ENCODE measurements around the gene TRIO.

DNA sequence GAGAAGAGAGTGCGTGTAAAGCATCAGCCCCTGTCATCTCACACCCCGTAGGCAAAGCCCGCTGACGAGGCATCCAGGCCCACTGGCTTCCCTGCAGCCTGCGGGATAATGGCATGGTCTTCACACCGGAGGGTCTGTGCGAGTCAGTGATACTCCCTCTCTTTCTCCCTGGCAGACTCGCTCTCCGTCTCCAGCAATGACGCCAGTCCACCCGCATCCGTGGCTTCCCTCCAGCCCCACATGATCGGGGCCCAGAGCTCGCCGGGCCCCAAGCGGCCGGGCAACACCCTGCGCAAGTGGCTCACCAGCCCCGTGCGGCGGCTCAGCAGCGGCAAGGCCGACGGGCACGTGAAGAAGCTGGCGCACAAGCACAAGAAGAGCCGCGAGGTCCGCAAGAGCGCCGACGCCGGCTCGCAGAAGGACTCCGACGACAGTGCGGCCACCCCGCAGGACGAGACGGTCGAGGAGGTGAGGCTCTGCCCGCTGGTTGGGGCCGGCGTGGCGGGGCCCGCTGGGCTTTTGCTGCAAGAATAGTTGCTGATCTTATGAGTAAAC, 317.8 kb downstream of the TRIO start:
- TF ChIP-seq ZBTB43 (CRISPR knock-in tag; IDR thresholded peaks at IDR 0.05) = no peak
- TF ChIP-seq, protein P1, sequence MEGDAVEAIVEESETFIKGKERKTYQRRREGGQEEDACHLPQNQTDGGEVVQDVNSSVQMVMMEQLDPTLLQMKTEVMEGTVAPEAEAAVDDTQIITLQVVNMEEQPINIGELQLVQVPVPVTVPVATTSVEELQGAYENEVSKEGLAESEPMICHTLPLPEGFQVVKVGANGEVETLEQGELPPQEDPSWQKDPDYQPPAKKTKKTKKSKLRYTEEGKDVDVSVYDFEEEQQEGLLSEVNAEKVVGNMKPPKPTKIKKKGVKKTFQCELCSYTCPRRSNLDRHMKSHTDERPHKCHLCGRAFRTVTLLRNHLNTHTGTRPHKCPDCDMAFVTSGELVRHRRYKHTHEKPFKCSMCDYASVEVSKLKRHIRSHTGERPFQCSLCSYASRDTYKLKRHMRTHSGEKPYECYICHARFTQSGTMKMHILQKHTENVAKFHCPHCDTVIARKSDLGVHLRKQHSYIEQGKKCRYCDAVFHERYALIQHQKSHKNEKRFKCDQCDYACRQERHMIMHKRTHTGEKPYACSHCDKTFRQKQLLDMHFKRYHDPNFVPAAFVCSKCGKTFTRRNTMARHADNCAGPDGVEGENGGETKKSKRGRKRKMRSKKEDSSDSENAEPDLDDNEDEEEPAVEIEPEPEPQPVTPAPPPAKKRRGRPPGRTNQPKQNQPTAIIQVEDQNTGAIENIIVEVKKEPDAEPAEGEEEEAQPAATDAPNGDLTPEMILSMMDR (IDR thresholded peaks at IDR 0.05) = no peak
- no peak for TF ChIP-seq ZNF138 (CRISPR knock-in tag; conservative IDR thresholded peaks at IDR 0.05)
- TF ChIP-seq JUN (CRISPR knock-in tag; IDR thresholded peaks at IDR 0.05) = no peak
- no peak for TF ChIP-seq ELF4 (CRISPR knock-in tag; IDR thresholded peaks at IDR 0.05; ENCODE audit: low read depth)
- no peak for TF ChIP-seq ZNF532 (CRISPR knock-in tag; IDR thresholded peaks at IDR 0.05; ENCODE audit: borderline replicate concordance)
- TF ChIP-seq ZNF317 (CRISPR knock-in tag; IDR thresholded peaks at IDR 0.05; ENCODE audit: borderline replicate concordance, low read depth) = no peak
- TF ChIP-seq USF1 (CRISPR knock-in tag; IDR thresholded peaks at IDR 0.05) = no peak
- TF ChIP-seq E2F5 (CRISPR knock-in tag; IDR thresholded peaks at IDR 0.05) = no peak
- no peak for TF ChIP-seq GABPB1 (CRISPR knock-in tag; IDR thresholded peaks at IDR 0.05)
- TF ChIP-seq CBFB (CRISPR knock-in tag; IDR thresholded peaks at IDR 0.05; ENCODE audit: low read depth) = no peak
- TF ChIP-seq, protein P2, sequence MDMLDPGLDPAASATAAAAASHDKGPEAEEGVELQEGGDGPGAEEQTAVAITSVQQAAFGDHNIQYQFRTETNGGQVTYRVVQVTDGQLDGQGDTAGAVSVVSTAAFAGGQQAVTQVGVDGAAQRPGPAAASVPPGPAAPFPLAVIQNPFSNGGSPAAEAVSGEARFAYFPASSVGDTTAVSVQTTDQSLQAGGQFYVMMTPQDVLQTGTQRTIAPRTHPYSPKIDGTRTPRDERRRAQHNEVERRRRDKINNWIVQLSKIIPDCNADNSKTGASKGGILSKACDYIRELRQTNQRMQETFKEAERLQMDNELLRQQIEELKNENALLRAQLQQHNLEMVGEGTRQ (CRISPR knock-in tag; IDR thresholded peaks at IDR 0.05) = no peak
- TF ChIP-seq, protein P3, sequence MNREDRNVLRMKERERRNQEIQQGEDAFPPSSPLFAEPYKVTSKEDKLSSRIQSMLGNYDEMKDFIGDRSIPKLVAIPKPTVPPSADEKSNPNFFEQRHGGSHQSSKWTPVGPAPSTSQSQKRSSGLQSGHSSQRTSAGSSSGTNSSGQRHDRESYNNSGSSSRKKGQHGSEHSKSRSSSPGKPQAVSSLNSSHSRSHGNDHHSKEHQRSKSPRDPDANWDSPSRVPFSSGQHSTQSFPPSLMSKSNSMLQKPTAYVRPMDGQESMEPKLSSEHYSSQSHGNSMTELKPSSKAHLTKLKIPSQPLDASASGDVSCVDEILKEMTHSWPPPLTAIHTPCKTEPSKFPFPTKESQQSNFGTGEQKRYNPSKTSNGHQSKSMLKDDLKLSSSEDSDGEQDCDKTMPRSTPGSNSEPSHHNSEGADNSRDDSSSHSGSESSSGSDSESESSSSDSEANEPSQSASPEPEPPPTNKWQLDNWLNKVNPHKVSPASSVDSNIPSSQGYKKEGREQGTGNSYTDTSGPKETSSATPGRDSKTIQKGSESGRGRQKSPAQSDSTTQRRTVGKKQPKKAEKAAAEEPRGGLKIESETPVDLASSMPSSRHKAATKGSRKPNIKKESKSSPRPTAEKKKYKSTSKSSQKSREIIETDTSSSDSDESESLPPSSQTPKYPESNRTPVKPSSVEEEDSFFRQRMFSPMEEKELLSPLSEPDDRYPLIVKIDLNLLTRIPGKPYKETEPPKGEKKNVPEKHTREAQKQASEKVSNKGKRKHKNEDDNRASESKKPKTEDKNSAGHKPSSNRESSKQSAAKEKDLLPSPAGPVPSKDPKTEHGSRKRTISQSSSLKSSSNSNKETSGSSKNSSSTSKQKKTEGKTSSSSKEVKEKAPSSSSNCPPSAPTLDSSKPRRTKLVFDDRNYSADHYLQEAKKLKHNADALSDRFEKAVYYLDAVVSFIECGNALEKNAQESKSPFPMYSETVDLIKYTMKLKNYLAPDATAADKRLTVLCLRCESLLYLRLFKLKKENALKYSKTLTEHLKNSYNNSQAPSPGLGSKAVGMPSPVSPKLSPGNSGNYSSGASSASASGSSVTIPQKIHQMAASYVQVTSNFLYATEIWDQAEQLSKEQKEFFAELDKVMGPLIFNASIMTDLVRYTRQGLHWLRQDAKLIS (CRISPR knock-in tag; IDR thresholded peaks at IDR 0.05; ENCODE audit: borderline replicate concordance) = no peak
- TF ChIP-seq, protein P4, sequence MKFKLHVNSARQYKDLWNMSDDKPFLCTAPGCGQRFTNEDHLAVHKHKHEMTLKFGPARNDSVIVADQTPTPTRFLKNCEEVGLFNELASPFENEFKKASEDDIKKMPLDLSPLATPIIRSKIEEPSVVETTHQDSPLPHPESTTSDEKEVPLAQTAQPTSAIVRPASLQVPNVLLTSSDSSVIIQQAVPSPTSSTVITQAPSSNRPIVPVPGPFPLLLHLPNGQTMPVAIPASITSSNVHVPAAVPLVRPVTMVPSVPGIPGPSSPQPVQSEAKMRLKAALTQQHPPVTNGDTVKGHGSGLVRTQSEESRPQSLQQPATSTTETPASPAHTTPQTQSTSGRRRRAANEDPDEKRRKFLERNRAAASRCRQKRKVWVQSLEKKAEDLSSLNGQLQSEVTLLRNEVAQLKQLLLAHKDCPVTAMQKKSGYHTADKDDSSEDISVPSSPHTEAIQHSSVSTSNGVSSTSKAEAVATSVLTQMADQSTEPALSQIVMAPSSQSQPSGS (CRISPR knock-in tag; IDR thresholded peaks at IDR 0.05; ENCODE audit: borderline replicate concordance, low read depth) = no peak
